Fibroblast of lung (primary cell): ENCODE measurements around the gene TRIM46. TPM values are rescaled to one million over a fixed set of nuclear protein-coding genes. Genes with fewer than 3 reads are reported as not detected.

ENCODE experiments used
- DNase-seq, 2 donors: peaks; one replicate each; pipeline versions ENCODE4 v3.0.0 to v3.0.0-alpha.2; 2010; ENCODE audit warnings: low read depth in 2 of 2
- H2AFZ ChIP-seq: 2 replicates; pipeline ENCODE4 v1.5.1; 2012; ENCODE audit warnings: low read length, control low read depth, inconsistent platforms
- H3K27ac ChIP-seq: 2 replicates; pipeline ENCODE4 v1.5.1; 2011; ENCODE audit warnings: low read length, control low read depth; ENCODE audit not compliant: insufficient read depth
- H3K27me3 ChIP-seq: 2 replicates; pipeline ENCODE4 v1.5.1; 2011; ENCODE audit warnings: mild to moderate bottlenecking, low read length; ENCODE audit not compliant: control insufficient read depth, insufficient read depth
- H3K36me3 ChIP-seq: 2 replicates; pipeline ENCODE4 v1.5.1; 2011; ENCODE audit warnings: low read length; ENCODE audit not compliant: control insufficient read depth, insufficient read depth
- H3K4me1 ChIP-seq: 2 replicates; pipeline ENCODE4 v1.5.1; 2011; ENCODE audit warnings: low read length; ENCODE audit not compliant: control insufficient read depth, insufficient read depth; ENCODE audit errors: extremely low read depth
- H3K4me2 ChIP-seq: 2 replicates; pipeline ENCODE4 v1.5.1; 2011; ENCODE audit warnings: low read length, control low read depth; ENCODE audit not compliant: insufficient read depth; ENCODE audit errors: extremely low read depth
- H3K4me3 ChIP-seq, 4 experiments: fragments of 200-600 bp in 1 of 4; sonication (generic) in 1 of 4; replicated peaks in 1 of 4; 2 replicates each; pipeline ENCODE4 v1.5.1; 2011 to 2016; ENCODE audit warnings: low read length in 4 of 4, low read depth in 3 of 4, mild to moderate bottlenecking in 3 of 4, control low read depth in 2 of 4, inconsistent platforms in 1 of 4, mixed read lengths in 1 of 4; ENCODE audit not compliant: insufficient read depth in 1 of 4; ENCODE audit errors: control extremely low read depth in 1 of 4
- H3K79me2 ChIP-seq: 2 replicates; pipeline ENCODE4 v1.5.1; 2012; ENCODE audit warnings: mild to moderate bottlenecking, low read length, inconsistent platforms; ENCODE audit not compliant: control insufficient read depth, insufficient read depth
- H3K9ac ChIP-seq: 2 replicates; pipeline ENCODE4 v1.5.1; 2011; ENCODE audit warnings: mild to moderate bottlenecking, low read length, control low read depth; ENCODE audit not compliant: insufficient read depth
- H3K9me3 ChIP-seq: 2 replicates; pipeline ENCODE4 v1.5.1; 2012; ENCODE audit warnings: low read depth, low read length; ENCODE audit not compliant: control insufficient read depth, insufficient read depth
- H4K20me1 ChIP-seq: 2 replicates; pipeline ENCODE4 v1.5.1; 2011; ENCODE audit warnings: low read length; ENCODE audit not compliant: control insufficient read depth, insufficient read depth; ENCODE audit errors: extremely low read depth
- CTCF ChIP-seq, 2 donors: IDR thresholded peaks in 1 of 2; conservative IDR thresholded peaks in 1 of 2; 1 replicate in 1 of 2; 2 replicates in 1 of 2; pipeline ENCODE4 v1.5.1; 2011 to 2012; ENCODE audit warnings: low read length in 2 of 2, control low read depth in 1 of 2, inconsistent platforms in 1 of 2, low read depth in 1 of 2, mild to moderate bottlenecking in 1 of 2
- EZH2 ChIP-seq: IDR thresholded peaks from 2 replicates; pipeline ENCODE4 v1.5.1; 2012; ENCODE audit warnings: low read length, control low read depth, mild to moderate bottlenecking; ENCODE audit errors: missing control alignments
- polyA plus RNA-seq, 2 donors: library from polyadenylated mRNA; depleted of rRNA in 1 of 2; stranded (reverse) in 1 of 2; unstranded in 1 of 2; fragments of >200 nt; gene quantifications; 2 replicates each; pipeline ENCODE4 v1.2.1, GENCODE V29; 2011 to 2012; ENCODE audit warnings: missing spikeins in 1 of 2
- total RNA-seq: library from RNA; depleted of rRNA; stranded (reverse); fragments of >200 nt; gene quantifications from 2 replicates; pipeline ENCODE4 v1.2.1, GENCODE V29; 2014

TRIM46 gene
- total and polyA plus RNA-seq, 2 donors (not counting 1 experiment from before 2014, with no cell fraction given), result 1.9 to 4.0 TPM

DNA sequence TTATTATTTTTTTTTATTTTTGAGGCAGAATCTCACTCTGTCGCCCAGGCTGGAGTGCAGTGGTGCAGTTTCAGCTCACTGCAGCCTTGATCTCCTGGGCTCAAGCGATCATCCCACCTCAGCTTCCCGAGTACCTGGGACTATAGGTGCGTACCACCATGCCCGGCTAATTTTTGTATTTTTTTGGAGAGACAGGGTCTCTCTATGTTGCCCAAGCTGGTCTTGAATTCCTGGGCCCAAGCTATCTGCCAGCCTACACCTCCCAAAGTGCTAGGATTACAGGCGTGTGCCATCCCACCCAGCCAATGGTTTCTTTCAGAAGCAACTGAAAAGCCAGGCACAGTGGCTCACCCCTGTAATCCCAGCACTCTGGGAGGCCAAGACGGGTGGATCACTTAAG, 2.8 kb upstream of the TRIM46 start:
- H3K9ac ChIP-seq, result no peak overlapping the region
- H3K27ac ChIP-seq, result no peak overlapping the region
- H2AFZ ChIP-seq, result no peak overlapping the region
- H3K4me2 ChIP-seq, result no peak overlapping the region
- H3K27me3 ChIP-seq, result peaks cover 3% of the 10 kb centered on the region
- DNase-seq, result no peak
- peaks cover 11% of the 10 kb centered on the region for H3K79me2 ChIP-seq
- peaks cover 2% of the 10 kb centered on the region for H3K36me3 ChIP-seq
- TF ChIP-seq EZH2 (no peak), CTCF (conservative IDR thresholded peaks at IDR 0.05 in 1 of 2, IDR thresholded peaks at IDR 0.05 in 1 of 2; ENCODE audit: low read depth in 1 of 2, low read length in 2 of 2) (no peak)
- H3K9me3 ChIP-seq, result no peaks in the 10 kb centered on the region
- peaks cover 12% of the 10 kb centered on the region for H3K4me1 ChIP-seq
- no peak overlapping the region for H3K4me3 ChIP-seq
- no peaks in the 10 kb centered on the region for H4K20me1 ChIP-seq

- no peaks in the 10 kb centered on the region for H3K9me3 ChIP-seq
- peak overlapping the region; percentile 98 for H3K27ac ChIP-seq
- H3K27me3 ChIP-seq, result no peaks in the 10 kb centered on the region
- peak overlapping the region; percentile 95 for H3K4me2 ChIP-seq
- TF ChIP-seq CTCF (conservative IDR thresholded peaks at IDR 0.05 in 1 of 2, IDR thresholded peaks at IDR 0.05 in 1 of 2; ENCODE audit: low read depth in 1 of 2, low read length in 2 of 2) (no peak), EZH2 (no peak)
- peaks cover 12% of the 10 kb centered on the region for H3K4me1 ChIP-seq
- H2AFZ ChIP-seq, result peak overlapping the region; percentile 82
- H3K36me3 ChIP-seq, result peaks cover 3% of the 10 kb centered on the region
- no peak for DNase-seq
- no peaks in the 10 kb centered on the region for H4K20me1 ChIP-seq
- peaks cover 11% of the 10 kb centered on the region for H3K79me2 ChIP-seq
- H3K9ac ChIP-seq, result peak overlapping the region; percentile 96
- peak overlapping the region; percentile 76 to 97 (median 94) for H3K4me3 ChIP-seq
Measured at GRCh38 chr1:155171836-155172731, 1.6 kb upstream of the TRIM46 start.

DNA sequence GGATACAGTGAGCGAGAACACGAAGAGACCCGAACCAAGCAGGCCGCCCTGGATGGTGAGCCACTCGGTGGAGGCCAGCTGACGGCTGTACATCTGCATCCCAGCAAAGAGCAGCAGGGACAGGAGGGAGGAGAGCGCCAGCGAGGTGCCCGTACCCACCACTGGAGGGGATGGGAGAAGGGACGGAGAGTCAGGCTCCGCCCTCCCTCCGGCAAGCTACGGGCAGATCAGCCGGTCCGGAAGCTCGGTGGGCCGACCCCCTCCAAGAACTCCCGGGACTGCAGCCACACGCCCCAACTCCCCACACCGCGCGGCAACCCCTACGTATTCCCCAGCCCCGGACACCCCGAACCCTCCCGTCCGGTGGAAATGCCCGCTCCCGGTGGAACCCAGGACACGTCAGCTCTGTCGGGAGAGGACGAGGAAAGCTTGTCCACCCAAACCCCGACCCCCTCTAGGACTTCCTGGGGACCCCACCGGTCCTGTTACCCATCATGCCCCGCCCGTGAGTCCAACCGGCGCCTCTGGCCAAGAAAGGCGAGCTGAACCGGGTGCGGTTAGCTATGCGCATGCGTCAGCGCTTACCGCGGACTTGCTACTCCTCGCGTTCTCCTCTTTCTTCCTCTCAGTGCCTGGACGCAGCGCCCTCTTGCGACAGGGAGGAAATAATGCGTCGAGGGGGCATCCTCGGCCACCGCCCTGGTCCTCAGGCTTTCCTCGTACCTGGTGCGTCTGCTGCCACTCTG, 744 bp upstream of the TRIM46 start, which contains the start of gene KRTCAP2:
TSS of gene KRTCAP2 (minus strand) at position 573 of the 746 bp plus-strand sequence. CDS start at position 493, 80 bp downstream.
- H2AFZ ChIP-seq, result peak within 1 kb of the TSS; percentile 88
- H3K4me3 ChIP-seq, result peak within 1 kb of the TSS; percentile 76 to 97 (median 94)
- H3K4me1 ChIP-seq, result peaks cover 8% of the 10 kb centered on the region
- H3K9ac ChIP-seq, result peak within 1 kb of the TSS; percentile 96
- H3K4me2 ChIP-seq, result peak within 1 kb of the TSS; percentile 95
- H3K27ac ChIP-seq, result peak within 1 kb of the TSS; percentile 98
- peak; percentile 92 to 96 for DNase-seq
- H3K36me3 ChIP-seq, result peaks cover 10% of the 10 kb centered on the region
- H3K9me3 ChIP-seq, result no peaks in the 10 kb centered on the region
- no peaks in the 10 kb centered on the region for H3K27me3 ChIP-seq
- H3K79me2 ChIP-seq, result peaks cover 11% of the 10 kb centered on the region
- TF ChIP-seq CTCF (conservative IDR thresholded peaks at IDR 0.05 in 1 of 2, IDR thresholded peaks at IDR 0.05 in 1 of 2; ENCODE audit: low read depth in 1 of 2, low read length in 2 of 2), result peak; percentile 80 to 90
- TF ChIP-seq EZH2, result no peak
- no peaks in the 10 kb centered on the region for H4K20me1 ChIP-seq
